Measurements from ENCODE around the gene RNF20.

DNA sequence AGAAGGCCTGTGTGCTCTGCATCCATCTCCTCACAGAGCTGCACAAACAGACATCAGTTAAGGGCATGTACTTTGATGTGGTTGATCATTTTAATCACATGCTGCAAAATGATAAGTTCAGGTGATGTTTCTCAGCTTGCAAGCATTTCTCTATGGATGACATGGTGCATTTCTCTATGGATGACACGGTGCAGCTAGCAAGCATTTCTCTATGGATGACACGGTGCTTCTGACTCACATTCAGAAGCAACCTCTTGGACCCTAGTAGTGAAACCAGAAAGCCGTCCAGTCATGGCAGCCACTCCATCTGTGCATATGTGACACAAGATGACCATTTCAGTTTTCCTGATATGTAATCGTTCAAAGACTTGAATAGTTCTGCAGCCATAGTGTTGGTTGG, 24.1 kb upstream of the RNF20 start:
- no peak for TF ChIP-seq EZH2phosphoT487 (conservative IDR thresholded peaks at IDR 0.05; ENCODE audit: low read length)
- TF ChIP-seq, protein P1, sequence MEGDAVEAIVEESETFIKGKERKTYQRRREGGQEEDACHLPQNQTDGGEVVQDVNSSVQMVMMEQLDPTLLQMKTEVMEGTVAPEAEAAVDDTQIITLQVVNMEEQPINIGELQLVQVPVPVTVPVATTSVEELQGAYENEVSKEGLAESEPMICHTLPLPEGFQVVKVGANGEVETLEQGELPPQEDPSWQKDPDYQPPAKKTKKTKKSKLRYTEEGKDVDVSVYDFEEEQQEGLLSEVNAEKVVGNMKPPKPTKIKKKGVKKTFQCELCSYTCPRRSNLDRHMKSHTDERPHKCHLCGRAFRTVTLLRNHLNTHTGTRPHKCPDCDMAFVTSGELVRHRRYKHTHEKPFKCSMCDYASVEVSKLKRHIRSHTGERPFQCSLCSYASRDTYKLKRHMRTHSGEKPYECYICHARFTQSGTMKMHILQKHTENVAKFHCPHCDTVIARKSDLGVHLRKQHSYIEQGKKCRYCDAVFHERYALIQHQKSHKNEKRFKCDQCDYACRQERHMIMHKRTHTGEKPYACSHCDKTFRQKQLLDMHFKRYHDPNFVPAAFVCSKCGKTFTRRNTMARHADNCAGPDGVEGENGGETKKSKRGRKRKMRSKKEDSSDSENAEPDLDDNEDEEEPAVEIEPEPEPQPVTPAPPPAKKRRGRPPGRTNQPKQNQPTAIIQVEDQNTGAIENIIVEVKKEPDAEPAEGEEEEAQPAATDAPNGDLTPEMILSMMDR (IDR thresholded peaks at IDR 0.05; ENCODE audit: insufficient read depth, low read length, poor library complexity, severe bottlenecking), result no peak

All from SU-DHL-6 (cell line).